NCI-H146 (cell line): ENCODE measurements around the gene TMPRSS13.
"Not testable (repeated sequence)": the region's sequence is repeated elsewhere in the genome, so short reads cannot be mapped to it uniquely, and the experiment has no call there.

Source experiments
- DNase-seq: peaks from one replicate; lab custom pipeline; 2025; lab: John Stamatoyannopoulos, UW

The TMPRSS13 gene

GRCh38 chr11:117929916-117930570, 841 bp upstream of the TMPRSS13 start:
- DNase-seq = no peak

DNA sequence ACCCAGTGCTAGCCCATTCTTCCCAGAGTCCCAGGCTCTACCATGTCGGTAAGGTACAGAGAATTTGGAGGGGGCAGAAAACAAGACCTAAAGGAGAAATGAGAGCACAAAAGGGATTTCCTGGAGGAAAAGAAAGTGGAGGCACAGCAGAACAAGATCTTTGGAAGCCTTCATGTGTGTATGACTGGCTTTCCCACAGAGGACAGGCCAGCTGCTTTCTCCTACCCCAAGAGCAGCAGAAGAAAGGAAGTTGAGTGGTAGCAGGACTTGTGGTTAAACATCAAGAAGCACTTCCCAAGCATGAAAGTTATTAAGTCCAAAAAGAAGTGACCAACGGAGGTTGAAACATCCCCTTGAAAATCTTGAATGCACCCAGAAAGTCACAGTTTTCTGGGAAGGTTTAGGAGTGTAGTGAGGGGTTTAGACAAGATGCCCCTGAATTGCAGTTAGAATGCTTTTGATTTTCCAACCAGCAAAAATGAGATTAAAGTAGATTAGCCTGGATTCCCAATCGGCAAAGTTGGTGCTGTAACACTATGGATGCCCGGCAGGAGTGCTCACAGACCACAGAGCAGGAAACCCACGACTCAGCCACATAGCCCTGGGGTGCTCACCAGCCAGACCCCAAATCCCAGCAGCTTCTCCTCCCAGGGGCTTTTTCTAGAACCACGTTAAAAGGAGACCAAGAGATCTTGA, 608 bp downstream of the TMPRSS13 start:
- DNase-seq = no peak

DNA sequence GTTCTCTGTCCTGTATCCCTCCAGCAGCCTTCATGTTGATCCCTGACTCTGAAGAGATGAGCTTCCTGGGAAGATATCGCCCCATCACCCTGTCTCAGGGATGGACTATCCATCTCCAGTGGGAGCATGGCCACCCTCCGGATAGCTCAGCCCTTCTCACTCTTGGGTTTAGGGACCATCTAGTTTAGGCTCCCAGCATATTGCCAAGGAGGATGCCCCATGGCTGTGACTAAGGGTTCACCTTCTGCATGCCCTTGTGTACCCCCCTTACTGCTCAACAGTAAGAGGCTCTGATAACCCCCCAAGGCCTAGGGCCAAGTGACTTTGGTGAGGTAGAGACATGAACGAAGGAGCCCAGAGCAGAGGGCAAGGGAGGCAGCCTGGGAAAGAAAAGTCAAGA, 1.3 kb downstream of the TMPRSS13 start:
- DNase-seq = no peak

DNA sequence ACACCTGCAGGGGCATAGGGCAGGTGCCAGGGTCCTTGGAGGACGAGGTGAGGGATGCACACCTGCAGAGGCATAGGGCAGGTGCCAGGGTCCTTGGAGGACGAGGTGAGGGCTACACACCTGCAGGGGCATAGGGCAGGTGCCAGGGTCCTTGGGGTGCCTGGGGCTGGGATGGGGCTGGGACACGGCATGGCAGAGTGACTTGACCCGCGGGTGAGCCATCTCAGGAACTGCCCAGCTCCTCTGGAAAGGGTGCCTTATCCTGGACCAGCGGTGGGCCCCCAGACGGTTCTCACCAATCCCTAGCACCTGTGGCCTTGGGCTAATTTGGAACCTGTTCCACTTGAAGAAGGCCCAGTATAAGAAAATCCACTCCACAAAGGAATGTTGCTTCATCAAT, 3.0 kb downstream of the TMPRSS13 start:
- not testable (repeated sequence) for DNase-seq

- DNase-seq = no peak
Observed at GRCh38 chr11:117925198-117925925, 3.8 kb downstream of the TMPRSS13 start.

DNA sequence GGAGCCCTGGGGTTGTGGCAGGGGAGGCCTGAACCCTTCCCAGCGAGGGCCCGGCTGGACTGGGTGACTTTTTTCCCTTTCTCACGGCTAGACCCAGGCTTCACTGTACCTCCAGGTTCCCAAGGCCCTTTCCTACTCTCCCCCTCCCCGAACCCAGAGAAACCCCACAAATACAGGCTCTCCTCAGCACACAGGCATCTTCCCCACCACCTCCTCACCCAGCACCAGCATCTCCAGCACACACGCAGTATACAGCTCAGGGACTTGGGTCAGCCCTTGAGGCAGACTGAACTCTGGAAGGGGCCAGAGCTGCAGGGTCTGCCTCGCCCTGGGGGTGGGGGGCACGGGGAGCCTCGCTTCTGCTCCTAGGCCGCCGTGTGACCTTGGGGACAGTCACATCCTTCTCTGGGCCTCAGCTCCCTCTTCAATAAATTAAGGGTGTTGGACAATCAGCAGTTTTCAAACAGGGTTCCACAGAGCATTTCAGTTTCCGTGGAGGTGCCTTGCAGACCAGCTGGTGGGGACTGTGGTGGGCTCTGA, 4.5 kb downstream of the TMPRSS13 start:
- no peak for DNase-seq

- no peak for DNase-seq
Observed at GRCh38 chr11:117923773-117924172, 5.4 kb downstream of the TMPRSS13 start.

GRCh38 chr11:117923275-117923674, 5.9 kb downstream of the TMPRSS13 start:
- DNase-seq = no peak

DNA sequence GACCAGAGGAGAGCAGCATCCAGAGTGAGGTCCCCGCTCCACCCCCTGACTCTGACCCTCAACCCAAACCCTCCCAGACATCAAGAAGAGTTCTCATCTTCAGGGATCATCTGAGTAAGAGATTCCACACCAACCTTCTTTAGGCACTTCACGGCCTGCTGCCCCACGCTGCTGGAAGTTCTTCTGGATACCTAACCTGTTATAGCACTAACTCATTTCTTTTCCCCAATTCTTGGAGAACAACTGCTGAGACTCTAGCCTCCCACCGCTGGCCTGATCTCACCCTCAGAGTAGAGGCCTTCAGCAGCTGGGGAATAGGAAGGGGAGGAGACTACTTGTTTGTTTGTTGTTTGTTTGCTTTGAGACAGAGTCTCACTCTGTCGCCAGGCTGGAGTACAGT, 7.3 kb downstream of the TMPRSS13 start:
- DNase-seq = no peak

- DNase-seq = no peak
Observed at GRCh38 chr11:117921456-117921855, 7.7 kb downstream of the TMPRSS13 start.

GRCh38 chr11:117919781-117920221, 9.4 kb downstream of the TMPRSS13 start:
- DNase-seq = no peak

- DNase-seq = no peak
Observed at GRCh38 chr11:117919341-117919740, 9.9 kb downstream of the TMPRSS13 start.

GRCh38 chr11:117918366-117919255, 10.6 kb downstream of the TMPRSS13 start:
- DNase-seq = no peak

DNA sequence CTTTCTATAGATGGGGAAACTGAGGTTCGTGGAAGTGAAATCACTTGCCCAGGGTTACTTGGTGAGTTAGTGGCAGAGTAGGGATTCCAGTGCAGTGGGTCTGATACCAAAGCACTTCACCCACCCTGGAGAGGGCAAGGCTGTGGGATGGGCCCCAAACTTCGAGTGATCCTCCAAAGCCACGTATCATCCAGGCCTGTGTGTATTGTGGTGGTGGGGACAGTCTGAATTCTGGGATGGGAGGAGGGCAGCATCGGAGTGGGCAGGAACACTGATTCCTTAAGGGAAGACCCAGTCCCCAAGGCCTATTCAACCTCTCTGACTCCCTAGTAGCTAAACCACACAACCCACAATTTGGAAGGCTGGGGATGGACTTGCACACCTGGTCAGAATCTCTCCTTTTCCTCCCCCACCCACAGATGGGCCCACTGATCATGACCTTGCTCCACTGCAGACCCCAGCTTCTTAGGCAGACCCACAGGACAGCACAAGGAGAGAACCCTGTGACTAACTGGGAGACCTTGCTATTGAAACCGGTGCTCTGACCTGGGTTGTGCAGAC, 11.5 kb downstream of the TMPRSS13 start:
- DNase-seq = no peak

DNA sequence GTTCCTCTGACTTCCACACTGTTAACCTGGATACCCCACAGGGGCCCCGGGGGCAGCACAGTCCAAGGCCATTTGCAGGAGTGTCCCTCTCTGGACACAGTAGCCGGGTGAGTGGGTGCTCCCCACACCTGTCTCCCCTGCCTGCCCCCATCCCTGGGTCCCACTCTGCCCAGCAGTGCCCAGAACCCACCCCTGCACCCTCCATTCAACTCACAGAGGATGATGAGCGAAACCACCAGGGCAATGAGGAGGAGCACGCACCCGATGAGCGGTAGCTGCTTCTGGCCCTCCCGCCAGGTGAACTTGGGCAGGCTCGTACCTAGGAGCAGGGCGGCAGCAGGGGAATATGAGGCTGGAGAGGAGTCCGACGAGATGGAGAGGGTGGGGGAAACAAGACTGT, 12.2 kb downstream of the TMPRSS13 start:
- DNase-seq = no peak

DNA sequence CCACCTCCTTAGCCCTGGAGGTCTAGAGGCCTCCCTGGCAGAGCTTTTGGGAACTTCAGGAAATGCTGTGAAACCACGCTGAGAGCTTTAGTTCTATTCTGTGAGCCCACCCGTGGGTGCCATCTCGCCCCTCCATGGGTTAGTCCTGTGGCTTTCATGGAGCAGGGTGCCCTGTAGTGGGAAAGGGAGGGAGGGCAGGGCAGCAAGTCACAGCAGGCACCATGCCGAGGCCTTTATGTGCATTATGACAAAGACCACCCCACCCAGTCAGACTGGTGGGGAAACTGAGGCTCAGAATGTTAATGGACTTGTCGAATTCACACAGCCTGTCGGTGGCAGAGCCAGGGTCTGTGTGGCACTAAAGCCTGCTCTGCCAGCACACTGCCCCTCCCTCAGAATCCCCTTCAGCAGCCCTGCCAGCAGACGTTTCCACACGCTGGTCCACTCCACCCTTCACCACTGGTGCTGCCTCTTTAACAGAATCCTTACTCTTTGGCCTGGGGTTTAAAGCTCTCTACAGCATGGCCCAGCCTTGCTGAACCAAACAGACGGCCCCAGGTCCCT, 13.4 kb downstream of the TMPRSS13 start:
- no peak for DNase-seq

GRCh38 chr11:117914991-117915618, 14.1 kb downstream of the TMPRSS13 start:
- no peak for DNase-seq

DNA sequence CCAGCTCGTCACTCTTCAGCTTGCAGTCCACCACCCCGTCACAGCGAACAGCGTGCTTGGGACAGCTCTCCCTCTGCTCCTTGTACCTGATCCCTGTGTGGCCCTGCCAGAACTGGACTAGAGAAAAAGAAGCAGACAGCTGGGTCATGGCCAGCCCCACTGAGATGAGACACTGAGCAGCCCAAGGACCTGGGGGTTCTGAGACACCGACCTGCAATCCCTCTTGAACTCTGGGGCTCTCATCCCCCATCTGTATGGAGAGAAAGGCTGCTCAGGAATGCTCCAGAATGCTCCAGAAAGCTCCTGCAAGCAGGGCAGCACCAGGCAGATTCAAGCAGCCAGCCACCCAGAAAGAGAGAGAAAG, 14.8 kb downstream of the TMPRSS13 start:
- DNase-seq = no peak

DNA sequence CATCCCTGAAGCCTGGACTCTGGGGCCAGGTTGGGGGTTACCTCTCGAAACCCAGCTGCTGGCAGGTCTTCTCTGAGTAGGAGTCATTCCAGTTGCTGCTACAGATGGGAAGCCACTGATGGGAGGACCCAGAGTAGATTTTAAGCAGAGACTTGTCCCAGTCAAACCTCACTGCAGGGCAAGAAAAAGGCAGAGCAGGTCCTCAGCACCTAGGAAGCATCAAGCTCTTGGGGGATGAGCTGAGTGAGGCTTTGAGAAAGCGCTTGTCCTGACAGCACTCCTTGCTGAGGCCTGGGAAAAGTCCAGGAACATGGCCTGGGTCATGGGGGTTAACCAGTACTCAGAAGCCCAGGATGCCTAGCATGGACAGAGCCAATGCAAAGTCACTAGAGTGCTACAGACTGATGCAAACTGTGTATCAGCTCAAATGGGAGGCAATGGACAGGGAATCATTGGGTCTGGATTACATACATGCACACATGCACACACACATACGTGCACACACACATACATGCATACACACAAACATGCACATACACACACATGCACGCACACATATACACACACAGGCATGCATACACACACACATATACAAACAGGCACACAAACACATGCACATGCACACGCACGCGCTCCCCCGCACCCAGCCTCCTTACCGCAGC, 15.3 kb downstream of the TMPRSS13 start:
- DNase-seq = no peak

DNA sequence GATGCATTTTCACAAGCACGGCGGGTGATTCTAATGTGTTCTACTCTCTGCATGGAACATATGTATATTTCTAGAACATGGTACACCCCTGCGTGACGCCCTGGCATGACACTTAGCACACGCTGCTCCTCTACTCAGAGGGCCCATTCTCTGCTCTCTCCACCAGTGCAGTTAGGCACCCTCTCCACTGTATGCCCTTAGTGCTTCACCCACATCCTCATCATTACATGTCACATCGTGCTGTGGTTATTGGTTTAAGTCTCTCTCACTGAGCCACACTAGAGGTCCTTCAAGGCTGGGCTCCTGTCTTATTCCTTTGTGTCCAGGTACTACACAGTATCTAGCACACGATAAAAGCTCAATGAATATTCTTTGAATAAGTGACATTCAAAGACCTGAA, 16.7 kb downstream of the TMPRSS13 start:
- no peak for DNase-seq
